Astrocyte of the cerebellum (primary cell): ENCODE measurements around the gene FTO.

Experiments
- DNase-seq: peaks from one replicate; pipeline ENCODE4 v3.0.0-alpha.2; 2011; ENCODE audit warnings: low read depth
- H3K4me3 ChIP-seq: 2 replicates; pipeline ENCODE4 v1.5.1; 2011; ENCODE audit warnings: mild to moderate bottlenecking, low read depth, low read length, moderate library complexity
- in situ Hi-C: cut with HindIII; loops from 2 replicates; pipeline ENCODE4 v1.10.0; 2017; ENCODE audit warnings: low sequenced_read_pairs
- TF ChIP-seq, protein P1 (sequence below): IDR thresholded peaks from 2 replicates; pipeline ENCODE4 v1.5.1; 2012; ENCODE audit warnings: low read length, low read depth, moderate library complexity, mild to moderate bottlenecking; ENCODE audit errors: missing control alignments

Gene FTO

DNA sequence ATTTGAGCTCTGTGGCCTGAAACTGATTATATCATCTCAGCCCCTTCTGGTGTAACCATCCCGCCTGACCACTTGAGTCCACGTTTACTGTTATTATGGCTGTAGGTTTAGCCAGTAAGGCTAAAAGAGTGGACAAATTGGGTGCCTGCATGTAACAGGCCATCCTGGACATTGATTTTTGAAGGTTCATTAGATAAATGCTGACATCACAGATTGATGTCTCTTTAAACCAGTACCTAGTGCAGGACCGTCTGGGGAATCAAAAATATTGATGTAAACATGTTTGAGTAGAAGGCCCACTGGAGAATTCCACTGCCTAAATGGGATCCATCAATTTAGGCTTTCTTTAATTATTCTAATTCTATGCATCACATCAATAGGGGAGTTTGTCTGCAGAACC is 367.6 kb downstream of the FTO start:
- no peak for DNase-seq
- in situ Hi-C loops = no loop called here
- no peak overlapping the region for H3K4me3 ChIP-seq
- TF ChIP-seq, protein P1, sequence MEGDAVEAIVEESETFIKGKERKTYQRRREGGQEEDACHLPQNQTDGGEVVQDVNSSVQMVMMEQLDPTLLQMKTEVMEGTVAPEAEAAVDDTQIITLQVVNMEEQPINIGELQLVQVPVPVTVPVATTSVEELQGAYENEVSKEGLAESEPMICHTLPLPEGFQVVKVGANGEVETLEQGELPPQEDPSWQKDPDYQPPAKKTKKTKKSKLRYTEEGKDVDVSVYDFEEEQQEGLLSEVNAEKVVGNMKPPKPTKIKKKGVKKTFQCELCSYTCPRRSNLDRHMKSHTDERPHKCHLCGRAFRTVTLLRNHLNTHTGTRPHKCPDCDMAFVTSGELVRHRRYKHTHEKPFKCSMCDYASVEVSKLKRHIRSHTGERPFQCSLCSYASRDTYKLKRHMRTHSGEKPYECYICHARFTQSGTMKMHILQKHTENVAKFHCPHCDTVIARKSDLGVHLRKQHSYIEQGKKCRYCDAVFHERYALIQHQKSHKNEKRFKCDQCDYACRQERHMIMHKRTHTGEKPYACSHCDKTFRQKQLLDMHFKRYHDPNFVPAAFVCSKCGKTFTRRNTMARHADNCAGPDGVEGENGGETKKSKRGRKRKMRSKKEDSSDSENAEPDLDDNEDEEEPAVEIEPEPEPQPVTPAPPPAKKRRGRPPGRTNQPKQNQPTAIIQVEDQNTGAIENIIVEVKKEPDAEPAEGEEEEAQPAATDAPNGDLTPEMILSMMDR = no peak

DNA sequence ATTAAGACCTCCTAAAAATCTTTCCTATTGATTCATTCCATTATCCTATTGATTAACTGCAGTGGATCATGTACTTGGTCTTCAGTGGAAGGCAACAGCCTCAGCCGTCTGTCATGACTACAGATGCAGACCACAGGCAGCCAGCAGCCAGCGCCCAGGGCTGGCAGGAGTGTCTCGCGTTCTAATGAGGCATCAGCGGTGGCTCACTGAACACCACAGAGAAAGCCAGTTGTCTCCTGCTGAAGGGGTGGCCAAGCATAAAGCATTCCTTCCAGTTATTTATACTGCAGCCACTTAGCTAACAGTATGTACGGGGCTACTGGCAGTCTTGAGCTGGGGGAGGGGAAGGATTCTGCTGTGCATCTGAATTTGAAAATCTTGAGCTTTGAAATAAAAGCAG is 368.3 kb downstream of the FTO start:
- TF ChIP-seq, protein P1 = no peak
- in situ Hi-C loops = no loop called here
- H3K4me3 ChIP-seq = no peak overlapping the region
- no peak for DNase-seq

DNA sequence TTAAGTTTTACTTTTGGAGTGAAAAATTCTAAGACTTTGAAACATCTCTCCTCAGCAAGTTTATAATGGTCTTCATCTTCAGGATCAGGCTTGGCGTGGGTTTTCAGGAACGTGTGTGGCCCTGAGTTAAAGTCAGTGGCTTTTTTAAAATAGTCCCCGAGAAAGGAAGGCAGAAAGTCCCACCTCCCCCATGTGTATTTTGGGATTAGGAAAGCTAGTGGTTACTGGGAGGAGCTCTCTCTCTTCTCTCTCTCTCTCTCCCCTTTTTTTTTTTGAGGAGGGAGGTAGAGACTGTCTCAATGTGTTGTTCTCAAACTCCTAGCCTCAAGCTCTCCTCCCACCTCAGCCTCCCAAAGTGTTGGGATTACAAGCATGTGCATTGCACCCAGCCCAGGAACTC is 369.4 kb downstream of the FTO start:
- DNase-seq = no peak
- in situ Hi-C loops = no loop called here
- TF ChIP-seq, protein P1 = no peak
- H3K4me3 ChIP-seq = no peak overlapping the region

DNA sequence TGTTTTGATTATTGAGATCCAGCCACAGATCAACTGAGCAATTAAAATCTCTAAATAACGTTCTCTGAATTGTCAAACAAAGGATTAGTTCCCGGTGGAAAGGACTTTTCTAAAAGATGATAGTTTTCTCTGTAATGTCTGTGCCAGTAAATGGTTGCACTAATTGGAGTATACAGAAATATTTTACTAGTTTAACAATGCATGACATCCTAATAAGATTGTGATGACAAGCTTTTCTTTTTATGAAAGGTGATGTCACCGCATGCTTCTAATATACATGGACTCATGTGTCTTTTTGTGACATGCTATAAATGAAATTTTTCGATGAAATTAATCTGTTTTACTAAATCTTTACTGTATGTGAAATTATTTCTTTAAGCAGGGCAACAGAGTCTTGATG is 371.5 kb downstream of the FTO start:
- in situ Hi-C loops = loop anchor here (5.0 kb wide), 4 partner anchors 63 to 528 kb away; no protein-coding TSS in a partner anchor
- TF ChIP-seq, protein P1 = no peak
- no peak overlapping the region for H3K4me3 ChIP-seq
- no peak for DNase-seq

DNA sequence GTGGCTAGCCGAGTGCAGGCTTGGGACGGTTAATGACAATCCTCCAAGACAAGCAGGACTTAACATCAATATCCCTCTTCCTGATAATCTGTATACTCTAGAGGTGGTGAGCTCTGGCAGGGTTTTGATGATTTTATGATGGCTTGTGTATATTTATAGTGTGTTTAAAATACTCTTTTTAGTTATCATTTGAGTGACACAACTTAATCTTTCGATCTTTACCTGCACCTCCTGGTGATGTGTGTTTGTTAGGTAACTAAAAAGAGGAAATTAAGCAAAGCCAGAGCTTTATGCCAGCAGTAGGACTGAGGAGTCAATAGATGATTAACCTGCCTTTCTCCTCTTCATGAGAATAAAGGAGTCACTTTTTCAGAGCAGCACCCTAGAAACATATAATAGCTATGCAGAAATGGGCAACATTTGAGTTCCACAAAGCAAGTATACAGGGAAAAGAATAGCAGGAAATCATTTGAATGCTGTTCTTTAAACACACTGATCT is 372.1 kb downstream of the FTO start:
- DNase-seq = no peak
- H3K4me3 ChIP-seq = no peak overlapping the region
- in situ Hi-C loops = loop anchor here (5.0 kb wide), 4 partner anchors 64 to 529 kb away; no protein-coding TSS in a partner anchor
- TF ChIP-seq, protein P1 = no peak

DNA sequence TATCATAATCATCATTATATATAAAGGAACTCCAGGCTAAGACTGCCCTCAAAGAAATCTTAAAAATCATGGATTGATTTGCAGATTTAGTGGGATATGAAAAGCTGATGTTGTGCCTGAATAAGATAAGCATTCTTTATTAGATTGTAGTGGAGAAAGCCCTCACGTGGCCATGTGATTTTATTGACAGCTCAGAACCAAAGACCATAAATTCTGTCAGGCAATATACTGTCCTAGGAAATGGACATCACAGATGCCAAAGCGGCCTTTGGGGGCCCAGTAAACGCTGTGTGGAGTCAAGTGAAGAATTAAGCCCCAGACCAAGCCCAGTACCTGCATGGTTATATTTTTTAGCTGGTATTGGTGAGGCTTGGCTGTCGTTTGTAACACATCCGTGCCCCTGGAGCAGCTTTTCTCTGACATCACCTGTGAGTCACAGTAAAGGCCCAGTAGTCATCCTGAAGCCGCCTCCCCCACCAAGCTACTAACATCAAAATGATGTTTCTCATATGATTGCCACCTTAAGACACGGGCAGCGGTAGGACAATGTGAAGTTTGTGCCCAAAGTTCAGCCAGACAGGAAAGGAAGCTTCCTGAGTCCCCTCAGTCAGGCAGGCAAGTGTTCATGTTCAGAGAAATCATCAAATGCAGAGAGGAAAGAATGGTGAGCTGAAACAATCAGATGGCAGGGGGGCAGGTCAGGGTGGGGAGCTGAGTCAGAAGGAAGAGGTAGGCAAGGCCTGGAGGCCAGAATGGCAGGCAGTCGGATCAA is 373.3 kb downstream of the FTO start:
- H3K4me3 ChIP-seq = no peak overlapping the region
- in situ Hi-C loops = loop anchor here (5.0 kb wide), 4 partner anchors 65 to 530 kb away; no protein-coding TSS in a partner anchor
- DNase-seq = peak; percentile 33
- TF ChIP-seq, protein P1 = no peak
